Measurements from ENCODE around the gene MMAB. TPM values are rescaled to one million over a fixed set of nuclear protein-coding genes. Genes with fewer than 3 reads are reported as not detected.

The MMAB gene
- total RNA-seq, 1 donor from 2014 or later, result 41.7 TPM

GRCh38 chr12:109529691-109530640, 43.3 kb downstream of the MMAB start:
- no peak for DNase-seq (ENCODE audit: low spot score)
- ATAC-seq, result no peak
- intact Hi-C loops (cut with DNase I), result no loop called here

GRCh38 chr12:109527489-109528123, 45.7 kb downstream of the MMAB start:
- no peak for ATAC-seq
- DNase-seq (ENCODE audit: low spot score), result no peak
- intact Hi-C loops (cut with DNase I), result no loop called here

DNA sequence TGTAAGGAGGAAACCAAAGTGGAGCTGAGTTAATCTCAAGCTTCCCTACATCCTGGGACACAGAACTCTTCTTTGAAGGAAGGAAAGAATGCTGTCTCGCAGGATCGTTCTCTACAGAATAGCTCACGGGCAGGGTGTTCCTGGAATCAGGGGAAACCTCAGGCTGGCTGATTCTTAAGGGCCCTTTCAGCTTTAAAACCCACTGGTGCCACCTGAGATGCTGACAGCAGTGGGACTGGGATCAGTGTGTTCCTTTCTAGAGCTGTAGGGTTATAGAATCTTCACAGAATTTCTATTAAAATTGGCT, 48.1 kb downstream of the MMAB start:
- ATAC-seq, result no peak
- intact Hi-C loops (cut with DNase I), result no loop called here

DNA sequence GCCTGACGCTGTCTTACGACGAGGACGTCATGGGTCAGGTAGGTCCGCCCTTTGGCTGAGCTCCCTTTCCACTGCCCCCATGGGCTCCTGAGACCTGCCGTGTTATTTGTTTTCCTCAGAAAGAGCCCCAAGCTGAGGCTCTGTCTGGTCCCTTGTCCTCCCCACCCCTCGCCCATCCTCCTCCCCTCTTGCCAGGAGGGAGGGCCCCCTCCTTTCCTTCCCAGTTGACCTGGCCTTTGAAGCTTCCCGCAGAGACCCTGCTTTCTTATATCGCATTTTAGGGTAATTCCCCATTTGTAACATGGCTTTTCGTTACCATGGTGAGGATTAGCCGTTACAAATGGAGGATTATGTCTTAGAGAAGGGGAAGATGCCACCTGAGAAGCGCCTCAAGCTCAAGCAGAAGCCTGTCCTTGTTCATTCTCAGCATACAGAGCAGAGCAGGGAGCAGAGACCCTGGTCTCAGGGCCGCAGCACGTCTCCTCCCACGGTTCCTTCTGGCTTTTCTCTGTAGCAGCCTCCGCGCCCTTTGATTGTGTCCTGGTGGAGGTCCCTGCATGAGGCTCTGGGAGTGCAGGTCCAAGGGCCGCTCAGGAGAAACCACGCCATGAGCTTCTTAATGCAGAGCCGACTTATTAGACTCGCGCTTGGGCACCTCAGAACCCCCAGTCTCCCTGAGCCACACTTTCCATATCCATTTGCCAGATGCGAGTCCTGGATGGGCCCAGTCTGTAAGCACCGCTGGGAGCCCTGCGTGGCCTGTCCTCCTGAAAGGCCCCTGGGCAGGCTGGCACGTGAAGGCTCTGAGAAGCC, 48.6 kb downstream of the MMAB start:
- intact Hi-C loops (cut with DNase I), result no loop called here
- ATAC-seq (no peak), DNase-seq (ENCODE audit: low spot score) (no peak)

More for the DNA sequence above, 48.1 kb downstream of the MMAB start:
- DNase-seq (ENCODE audit: low spot score), result no peak

- no peak for DNase-seq (ENCODE audit: low spot score)
- intact Hi-C loops (cut with DNase I), result no loop called here
- ATAC-seq, result no peak
Measured at GRCh38 chr12:109523504-109523903, 49.8 kb downstream of the MMAB start.

DNA sequence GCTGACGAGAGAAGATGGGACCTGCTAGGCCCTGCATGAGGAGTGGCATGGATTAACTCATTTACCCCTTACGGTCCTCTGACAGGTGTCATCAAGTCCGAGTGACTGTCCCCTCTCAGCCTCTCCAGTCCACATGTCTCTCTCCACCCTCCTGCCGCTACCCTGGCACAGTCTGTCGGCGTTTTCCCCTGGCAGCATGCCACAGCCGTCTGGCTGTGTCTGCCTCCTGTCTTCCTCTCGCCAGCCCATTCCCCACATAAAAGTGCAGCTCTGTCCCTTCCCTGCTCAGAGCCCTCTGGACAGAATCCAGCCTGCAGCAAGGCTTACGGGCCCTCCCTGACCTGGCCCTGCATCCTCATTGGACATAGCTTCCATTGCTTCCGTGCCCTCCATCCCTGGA, 50.2 kb downstream of the MMAB start:
- ATAC-seq (peak; percentile 25), DNase-seq (ENCODE audit: low spot score) (no peak)
- intact Hi-C loops (cut with DNase I), result no loop called here

- ATAC-seq, result no peak
- intact Hi-C loops (cut with DNase I), result no loop called here
- no peak for DNase-seq (ENCODE audit: low spot score)
Measured at GRCh38 chr12:109521831-109522230, 51.5 kb downstream of the MMAB start.

DNA sequence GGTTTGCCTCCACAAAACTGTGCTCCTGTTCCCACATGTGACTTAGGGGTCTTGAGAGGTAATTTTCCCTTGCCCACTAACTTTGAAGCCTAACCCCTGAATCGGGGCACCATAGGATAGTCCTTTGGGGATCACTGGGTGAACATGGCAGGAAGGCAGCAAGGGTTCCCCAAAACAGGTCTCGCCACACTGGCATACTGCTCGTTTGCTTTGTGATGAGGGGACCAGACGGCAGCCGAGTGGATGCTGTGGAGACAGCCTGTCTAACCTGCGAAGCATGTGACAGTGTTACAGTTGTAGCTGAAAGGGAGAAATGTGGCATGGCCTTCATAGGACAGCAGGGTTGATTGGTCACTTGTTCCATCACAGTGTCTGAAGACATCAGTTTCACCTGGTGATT, 53.5 kb downstream of the MMAB start:
- DNase-seq (ENCODE audit: low spot score), result no peak
- no peak for ATAC-seq
- intact Hi-C loops (cut with DNase I), result no loop called here

- ATAC-seq, result peak; percentile 64
- intact Hi-C loops (cut with DNase I), result no loop called here
- DNase-seq (ENCODE audit: low spot score), result peak; percentile 78
Measured at GRCh38 chr12:109518820-109519665, 54.3 kb downstream of the MMAB start.

GRCh38 chr12:109517619-109518018, 55.7 kb downstream of the MMAB start:
- DNase-seq (ENCODE audit: low spot score), result no peak
- intact Hi-C loops (cut with DNase I), result no loop called here
- no peak for ATAC-seq

- ATAC-seq (no peak), DNase-seq (ENCODE audit: low spot score) (no peak)
- intact Hi-C loops (cut with DNase I), result no loop called here
Measured at GRCh38 chr12:109513977-109514376, 59.3 kb downstream of the MMAB start.

DNA sequence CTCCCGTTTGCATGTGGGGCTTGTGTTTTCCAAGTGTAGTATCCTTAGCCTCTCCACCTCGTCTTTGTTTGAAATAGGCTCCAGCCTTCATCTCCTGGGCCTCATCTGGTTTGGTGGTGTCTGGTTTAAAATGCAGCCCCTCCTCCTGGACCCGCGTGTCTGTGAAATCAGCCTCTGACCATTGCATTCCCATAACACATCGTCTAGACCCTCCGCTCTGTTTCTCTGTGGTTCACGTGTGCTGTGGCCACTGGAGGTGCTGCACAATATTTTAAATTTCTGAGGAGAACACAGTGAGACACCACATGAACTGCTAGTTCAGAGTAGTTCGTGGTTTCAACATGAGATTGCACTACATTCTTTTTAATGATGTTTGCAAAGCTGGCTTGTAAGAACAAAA, 60.3 kb downstream of the MMAB start:
- intact Hi-C loops (cut with DNase I), result no loop called here
- no peak for DNase-seq (ENCODE audit: low spot score)
- no peak for ATAC-seq

GRCh38 chr12:109512608-109513007, 60.7 kb downstream of the MMAB start:
- ATAC-seq, result no peak
- intact Hi-C loops (cut with DNase I), result no loop called here
- no peak for DNase-seq (ENCODE audit: low spot score)

GRCh38 chr12:109510196-109510595, 63.1 kb downstream of the MMAB start:
- intact Hi-C loops (cut with DNase I), result no loop called here
- ATAC-seq (no peak), DNase-seq (ENCODE audit: low spot score) (no peak)

GRCh38 chr12:109504068-109504467, 69.2 kb downstream of the MMAB start:
- DNase-seq (ENCODE audit: low spot score) (no peak), ATAC-seq (no peak)
- intact Hi-C loops (cut with DNase I), result no loop called here
